GM18526 (cell line): ENCODE data around the gene PROX2.

Experiments used
- POLR2A ChIP-seq: IDR thresholded peaks from 3 replicates; pipeline ENCODE4 v1.6.1; 2011; ENCODE audit not compliant: insufficient read length; ENCODE audit errors: extremely low read depth

Gene PROX2

DNA sequence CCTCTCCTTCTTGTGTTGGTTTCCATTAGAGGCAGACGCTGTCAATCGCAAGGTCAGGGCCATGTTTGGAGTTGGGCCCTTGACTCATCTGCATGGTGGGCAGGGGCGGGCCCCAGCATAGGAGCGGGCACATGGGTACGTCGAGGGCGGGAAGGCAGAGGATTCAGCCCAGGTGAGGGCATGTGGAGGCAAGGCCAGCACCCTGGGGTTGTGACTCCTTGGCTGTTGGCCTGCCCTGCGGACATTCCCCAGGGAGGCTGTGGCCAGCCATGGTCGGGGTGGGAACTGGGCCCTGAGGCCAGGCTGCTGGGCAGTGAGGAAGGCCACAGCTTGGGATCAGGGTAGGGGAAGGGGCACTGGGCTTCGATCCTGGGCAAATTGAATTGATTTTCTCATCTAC, 36.9 kb upstream of the PROX2 start:
- no peak for TF ChIP-seq POLR2A

DNA sequence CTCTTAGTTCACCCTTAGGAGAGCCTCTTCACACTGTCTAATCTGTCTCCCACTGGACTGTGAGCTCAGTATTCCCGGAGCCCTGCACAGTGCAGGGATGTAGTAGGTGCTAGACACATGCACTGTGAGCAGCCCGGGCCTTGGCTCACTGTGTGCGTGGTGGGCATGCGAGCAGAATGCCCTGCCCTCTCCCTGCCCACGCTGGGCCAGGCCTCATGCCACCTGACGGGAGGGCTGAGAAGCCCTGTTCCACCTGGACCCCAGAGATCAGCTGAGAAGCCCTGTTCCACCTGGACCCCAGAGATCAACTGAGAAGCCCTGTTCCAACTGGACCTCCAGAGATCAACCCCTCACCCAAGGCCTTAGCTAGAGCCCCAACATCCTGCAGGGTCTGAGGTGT, 36.2 kb upstream of the PROX2 start:
- no peak for TF ChIP-seq POLR2A

DNA sequence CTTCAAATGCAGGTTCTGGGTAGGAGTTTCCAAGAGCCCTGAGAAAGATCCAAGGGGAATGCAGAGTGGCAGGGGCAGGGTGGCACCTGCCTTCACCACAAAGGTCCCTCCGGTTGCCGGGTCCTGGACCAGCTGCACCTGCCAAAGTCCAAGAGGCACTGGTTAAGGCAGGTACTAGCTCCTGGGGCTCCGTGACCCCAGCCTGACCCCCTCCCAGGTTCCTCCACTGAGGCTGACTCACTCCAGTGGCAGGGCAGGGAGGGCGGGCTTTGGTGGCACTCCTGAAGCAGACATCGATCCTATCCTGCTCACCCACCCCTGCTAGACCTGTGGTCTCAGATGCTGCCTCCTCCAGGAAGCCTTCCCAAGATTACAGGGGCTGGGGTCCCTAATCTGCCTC, 35.8 kb upstream of the PROX2 start:
- no peak for TF ChIP-seq POLR2A

DNA sequence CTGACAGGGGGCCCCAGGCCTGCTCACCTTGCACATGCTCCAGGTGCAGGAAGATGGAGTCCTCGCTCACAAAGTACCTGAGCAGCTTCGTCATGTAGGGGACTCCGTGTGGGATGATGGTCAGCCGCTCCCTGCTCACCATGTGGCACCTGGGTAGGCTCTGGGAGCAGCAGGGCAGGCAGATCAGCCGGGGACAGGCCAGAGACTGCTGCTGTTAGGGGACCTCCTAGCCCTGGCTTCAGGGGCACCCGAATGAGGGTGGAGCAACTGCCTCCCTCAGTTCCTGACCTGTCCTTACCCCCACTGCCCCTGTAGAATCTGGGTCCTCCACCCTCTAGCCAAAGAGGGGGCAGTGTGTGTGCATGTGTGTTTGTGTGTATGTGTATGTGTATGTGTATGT, 35.3 kb upstream of the PROX2 start:
- TF ChIP-seq POLR2A = no peak

- no peak for TF ChIP-seq POLR2A
Observed at GRCh38 chr14:74910556-74910955, 34.6 kb upstream of the PROX2 start.

DNA sequence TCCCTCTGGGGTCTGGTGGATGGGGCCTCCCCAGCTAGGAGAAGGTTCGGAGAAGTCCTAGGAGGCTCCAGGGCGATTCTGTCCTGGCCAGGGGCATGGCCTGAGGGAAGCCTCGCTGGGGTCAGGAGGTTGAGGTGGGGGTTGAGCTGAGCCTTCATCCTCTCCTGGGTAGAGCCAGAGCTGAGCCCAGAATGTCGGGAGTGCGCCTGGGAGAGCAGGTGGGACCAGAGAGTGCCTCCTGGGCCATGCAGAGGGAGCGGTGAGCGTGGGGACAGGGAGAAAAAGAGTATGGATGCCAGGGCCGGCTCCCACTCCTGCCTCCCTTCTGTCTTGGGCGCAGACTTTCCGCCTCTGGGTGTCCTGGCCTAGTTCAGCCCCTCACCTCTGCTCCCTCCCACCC, 34.0 kb upstream of the PROX2 start:
- no peak for TF ChIP-seq POLR2A

DNA sequence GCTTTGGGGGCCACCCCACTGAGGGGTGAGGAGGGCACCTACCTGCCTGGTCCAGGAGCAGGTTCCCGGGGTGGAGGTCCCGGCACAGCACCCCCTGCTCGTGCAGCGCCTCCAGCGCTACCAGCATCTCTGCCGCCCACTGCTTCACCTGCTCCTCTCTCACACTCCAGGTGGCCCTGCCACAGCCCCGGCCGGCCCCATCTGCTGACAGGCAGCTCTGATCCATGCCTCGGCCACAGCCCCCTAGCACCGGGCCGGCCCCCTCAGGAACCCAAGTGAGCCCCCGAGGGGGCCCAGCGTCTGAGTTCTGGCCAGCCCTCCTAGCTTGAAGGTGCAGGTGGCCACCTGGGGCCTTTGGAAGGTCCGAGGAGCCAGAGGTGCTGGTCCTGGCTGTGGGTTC, 33.6 kb upstream of the PROX2 start:
- TF ChIP-seq POLR2A = no peak

DNA sequence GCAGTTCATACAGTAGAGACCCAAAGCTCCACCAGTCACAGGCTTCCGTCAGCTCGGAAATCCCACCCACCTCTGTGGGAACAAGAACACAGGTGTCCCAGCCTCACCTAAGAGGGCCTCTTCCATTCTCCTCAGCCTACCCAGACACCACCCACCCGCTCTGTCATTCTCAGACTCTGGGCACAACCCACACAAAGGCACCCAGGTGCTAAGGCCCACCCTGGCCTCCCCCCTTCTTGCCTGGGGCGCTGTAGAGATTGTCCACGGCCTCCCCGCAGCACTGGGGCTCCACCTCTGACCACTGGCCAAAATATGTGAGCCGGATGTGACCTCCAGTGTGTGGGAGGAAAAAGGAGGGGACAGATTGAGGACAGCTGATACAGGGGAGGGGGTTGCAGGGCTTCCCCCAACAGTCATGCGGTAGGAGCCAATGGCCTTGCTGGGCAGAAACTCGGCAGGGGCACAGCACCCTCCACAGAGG, 33.0 kb upstream of the PROX2 start:
- no peak for TF ChIP-seq POLR2A

DNA sequence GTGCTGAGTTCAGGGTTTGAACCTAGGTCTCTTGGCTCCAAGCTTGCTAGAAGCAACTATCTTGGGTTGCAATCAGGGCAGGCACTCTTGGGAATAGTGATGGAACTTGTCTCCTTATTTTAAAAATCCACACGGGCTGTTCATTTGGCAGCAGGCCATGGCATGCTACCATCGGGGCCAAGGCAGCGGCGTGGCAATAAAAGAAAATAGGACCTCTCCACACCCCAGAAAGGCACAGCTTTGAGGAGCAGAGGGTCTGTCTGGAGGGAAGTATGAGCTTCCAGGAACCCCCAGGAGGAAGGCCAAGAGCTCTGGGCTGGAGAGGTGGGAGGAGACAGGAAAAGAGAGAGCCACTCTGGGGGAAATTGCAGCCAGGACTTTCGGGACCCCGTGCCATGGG, 31.8 kb upstream of the PROX2 start:
- TF ChIP-seq POLR2A = no peak

GRCh38 chr14:74906925-74907521, 31.1 kb upstream of the PROX2 start:
- TF ChIP-seq POLR2A = no peak

GRCh38 chr14:74905595-74906142, 29.7 kb upstream of the PROX2 start:
- no peak for TF ChIP-seq POLR2A

DNA sequence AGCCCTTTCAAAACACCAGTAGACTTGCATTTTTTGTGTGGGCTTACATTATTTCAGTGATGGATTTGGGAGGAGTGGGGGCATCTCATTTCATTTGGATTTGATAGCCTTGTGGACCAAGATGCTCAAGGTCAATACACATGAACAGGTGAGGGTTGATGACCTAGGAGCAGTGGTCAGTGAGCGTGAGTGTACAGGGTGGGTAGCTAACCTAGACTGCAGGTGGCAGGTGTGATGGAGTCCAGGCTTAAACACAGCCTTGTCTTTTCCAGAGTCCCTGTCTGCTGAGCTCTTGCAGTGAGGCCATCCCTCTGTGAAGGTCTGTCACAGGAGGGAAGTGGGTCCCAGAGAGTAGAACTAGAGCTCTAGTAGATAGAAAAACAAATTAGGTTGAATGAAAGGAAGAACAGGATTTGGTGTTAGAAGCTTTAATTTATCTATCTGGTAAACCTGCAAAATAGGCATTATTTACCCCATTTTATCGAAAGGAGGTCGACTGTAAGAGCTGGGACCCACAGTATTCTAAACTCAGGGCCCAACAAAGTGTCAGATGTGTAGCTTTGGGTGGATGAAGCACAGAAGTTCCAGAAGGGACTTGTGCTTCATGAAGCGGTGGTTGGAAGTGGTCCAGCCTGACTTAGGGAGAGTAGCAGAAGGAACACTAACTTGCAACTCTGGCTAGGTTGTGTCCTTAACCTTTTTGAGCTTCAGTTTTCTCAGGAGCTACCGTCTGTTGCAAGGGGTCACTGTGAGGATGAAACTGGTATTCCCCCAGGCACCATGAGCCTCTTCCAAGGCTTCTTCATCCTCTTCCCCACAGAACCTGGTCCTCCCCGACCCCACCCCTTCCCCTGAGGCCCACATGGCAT, 28.9 kb upstream of the PROX2 start:
- TF ChIP-seq POLR2A = no peak

DNA sequence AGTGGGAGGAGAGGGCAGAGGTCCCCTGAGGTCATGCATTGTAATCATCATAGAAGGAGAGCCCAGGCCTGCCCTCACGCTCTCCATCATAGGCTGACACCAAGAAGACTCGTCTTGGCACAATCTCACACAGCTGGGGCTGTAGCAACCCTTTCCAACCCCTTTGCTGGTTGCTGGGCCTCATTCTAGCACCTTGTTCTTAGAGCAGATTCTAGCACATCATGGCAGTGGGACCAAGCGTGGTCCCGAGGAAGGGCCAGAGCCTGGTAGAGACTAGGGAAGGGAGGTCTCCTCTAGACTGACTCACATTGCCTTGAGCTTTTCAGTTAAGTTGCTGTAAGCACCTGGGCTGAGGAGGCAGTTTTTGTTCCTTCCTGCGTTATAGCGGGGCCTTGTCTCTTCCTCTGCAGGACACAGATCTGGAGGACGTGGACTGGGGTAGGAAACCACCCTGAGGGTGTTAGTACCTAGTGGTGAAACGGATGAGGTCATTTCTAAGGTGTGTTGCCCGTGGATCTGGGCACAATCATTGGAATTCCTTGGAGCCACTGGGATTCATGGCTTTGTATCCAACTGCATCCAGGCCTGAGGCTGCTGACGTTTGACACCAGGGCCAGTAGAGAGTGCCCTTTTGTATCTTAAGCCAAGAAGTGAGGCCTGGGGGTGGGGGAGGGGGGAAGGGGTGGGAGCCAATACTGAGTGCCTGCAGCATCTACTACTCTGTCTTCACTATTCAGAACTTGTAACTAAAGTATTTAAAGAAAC, 27.2 kb upstream of the PROX2 start:
- no peak for TF ChIP-seq POLR2A

- TF ChIP-seq POLR2A = no peak
Observed at GRCh38 chr14:74898694-74899093, 22.7 kb upstream of the PROX2 start.

DNA sequence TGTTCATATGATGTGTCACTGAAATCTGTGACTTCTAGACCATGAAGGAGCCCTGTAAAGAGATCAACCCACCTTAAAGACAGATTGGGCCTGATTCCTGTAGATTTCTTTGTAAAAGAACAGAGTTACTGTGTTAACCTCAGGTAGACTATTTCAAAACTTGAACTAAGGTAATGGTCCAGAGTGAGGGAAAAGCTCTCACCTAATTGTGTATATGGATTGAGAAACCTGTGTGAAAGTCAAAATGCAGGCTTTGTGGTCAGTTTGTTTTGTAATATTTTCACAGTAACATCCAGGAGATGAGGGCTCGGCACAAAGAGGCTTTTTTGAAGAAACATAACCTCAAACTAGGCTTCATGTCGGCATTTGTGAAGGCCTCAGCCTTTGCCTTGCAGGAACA, 22.1 kb upstream of the PROX2 start:
- TF ChIP-seq POLR2A = no peak

DNA sequence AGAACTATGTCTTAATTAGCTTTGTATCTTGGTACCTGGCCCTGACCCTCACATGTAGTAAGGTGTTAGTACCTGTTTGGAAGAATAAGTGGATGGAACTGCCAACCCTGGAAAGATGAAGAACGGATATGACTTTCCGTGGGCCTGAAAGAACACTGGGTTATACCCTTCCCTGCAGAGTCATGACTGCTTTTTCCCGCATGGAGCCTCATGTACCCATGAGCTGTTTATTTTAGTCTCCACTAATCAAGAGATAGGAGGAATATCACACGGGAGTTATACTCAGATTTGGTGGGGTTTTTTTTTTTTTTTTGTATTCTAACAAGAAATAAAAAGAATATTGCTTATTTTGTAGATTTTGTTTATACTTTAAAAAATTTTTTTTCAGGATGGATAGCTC, 21.7 kb upstream of the PROX2 start:
- no peak for TF ChIP-seq POLR2A
